ENCODE measurements around the gene TSHZ2.

DNA sequence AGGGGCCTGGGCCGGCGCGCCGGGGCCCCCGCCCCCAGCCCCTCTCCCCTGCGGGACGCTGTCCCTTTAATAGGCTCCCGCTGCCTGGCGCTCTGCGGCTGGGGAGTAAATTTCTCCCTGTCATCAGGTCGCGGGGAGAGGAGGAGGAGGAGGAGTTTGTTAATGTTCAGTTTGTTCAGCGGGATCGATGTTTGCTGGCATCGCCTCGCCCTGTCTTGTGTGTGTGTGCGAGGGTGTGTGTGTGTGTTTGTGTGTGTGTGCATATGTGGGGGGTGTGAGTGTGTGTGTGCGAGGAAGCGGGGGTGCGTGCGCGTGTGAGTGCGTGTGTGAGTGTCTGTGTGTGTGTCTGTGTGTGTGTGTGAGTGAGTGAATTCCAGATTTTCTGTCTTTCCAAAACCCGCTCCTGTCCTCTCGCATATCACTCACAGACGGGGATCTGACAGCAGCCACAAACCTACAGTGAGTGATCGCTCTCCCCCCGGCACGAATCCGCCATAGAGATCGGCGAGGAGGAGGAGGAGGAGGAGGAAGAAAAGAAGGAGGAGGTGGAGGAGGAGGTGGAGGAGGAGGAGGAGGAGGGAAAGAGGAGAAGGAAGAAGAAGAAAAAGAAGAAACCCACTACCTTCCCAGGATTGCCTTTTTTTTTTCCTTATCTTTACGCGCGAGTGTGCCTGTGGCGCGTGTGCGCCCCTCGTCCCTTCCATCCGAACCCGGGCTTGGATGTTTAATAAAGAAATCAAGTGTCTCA, at the start of gene TSHZ2:
- TF ChIP-seq, protein P1, sequence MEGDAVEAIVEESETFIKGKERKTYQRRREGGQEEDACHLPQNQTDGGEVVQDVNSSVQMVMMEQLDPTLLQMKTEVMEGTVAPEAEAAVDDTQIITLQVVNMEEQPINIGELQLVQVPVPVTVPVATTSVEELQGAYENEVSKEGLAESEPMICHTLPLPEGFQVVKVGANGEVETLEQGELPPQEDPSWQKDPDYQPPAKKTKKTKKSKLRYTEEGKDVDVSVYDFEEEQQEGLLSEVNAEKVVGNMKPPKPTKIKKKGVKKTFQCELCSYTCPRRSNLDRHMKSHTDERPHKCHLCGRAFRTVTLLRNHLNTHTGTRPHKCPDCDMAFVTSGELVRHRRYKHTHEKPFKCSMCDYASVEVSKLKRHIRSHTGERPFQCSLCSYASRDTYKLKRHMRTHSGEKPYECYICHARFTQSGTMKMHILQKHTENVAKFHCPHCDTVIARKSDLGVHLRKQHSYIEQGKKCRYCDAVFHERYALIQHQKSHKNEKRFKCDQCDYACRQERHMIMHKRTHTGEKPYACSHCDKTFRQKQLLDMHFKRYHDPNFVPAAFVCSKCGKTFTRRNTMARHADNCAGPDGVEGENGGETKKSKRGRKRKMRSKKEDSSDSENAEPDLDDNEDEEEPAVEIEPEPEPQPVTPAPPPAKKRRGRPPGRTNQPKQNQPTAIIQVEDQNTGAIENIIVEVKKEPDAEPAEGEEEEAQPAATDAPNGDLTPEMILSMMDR (IDR thresholded peaks at IDR 0.05; ENCODE audit: poor library complexity): no peak
- TF ChIP-seq EZH2 (IDR thresholded peaks at IDR 0.05; ENCODE audit: borderline replicate concordance) (peak; percentile 8), EZH2phosphoT487 (IDR thresholded peaks at IDR 0.05; ENCODE audit: low read depth, severe bottlenecking, unreplicated experiment) (no peak)
